GM18502 (cell line): ENCODE data around the gene GARIN1A.
"Not testable (repeated sequence)": the region's sequence is repeated elsewhere in the genome, so short reads cannot be mapped to it uniquely, and the experiment has no call there.

Source experiments
- ATAC-seq: cut with Tn5 transposase; IDR thresholded peaks from one replicate; pipeline ENCODE4 v1.9.1; 2021; ENCODE audit warnings: mild to moderate bottlenecking; ENCODE audit not compliant: unreplicated experiment, poor library complexity

GARIN1A gene

DNA sequence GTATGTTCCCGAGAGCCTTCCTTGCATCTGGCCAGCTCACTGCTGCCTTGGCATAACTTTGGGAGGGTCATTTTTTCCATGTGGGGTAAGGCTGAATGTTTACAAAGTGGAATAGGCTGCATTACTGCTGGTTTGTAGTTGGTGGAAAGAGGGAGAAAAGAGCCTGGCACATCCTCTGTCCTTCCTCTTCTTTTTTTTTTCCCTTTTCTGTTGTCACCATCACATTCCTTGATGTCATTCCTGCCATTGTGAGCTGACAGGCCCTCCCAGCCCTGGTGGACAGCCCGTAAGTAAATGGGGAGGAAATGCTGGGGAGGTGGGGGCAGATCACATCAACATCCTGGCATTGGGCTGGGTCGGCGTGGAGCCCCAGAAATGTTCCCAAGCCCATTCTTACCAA is at the start of gene GARIN1A:
Gene GARIN1A (plus strand): TSS at position 301 of the 400 bp plus-strand sequence. CDS start 106 bp downstream, outside the sequence.
- no peak for ATAC-seq

DNA sequence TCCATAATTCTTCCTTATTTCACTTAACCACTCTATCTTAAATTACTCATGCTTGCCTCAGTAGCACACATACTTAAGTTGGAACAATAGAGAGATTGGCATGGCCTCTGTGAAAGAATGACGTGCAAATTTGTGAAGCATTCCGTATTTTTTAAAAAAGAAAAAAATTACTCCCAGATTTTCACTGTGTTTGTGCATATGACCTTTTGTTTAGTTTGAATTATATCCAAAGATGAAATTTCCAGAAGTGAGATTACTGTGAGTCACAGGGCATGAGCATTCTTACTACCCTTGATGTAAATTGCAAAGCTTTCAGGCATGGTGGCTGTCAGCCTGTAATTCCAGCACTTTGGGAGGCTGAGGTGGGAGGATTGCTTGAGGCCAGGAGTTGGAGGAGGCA is 45.0 kb upstream of the GARIN1A start:
- ATAC-seq: not testable (repeated sequence)

DNA sequence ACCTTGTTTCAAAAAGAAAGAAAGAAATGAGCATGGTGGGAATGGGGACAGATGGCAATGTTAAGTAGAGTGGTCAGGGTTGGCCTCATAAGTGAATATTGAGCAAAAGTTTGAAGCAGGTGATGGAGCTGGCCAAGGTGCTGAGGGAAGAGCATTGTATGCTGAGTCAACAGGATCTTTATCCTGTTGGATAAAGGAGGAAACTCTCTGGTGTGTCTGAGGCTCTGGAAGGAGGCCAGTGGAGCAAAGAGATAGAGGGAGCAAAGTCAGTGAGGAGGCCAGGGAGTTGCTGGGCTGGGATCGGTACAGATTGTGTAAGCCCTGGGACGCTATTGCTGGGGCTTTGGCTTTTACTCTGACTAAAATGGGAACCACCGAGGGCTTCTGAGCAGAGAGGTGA is 38.2 kb upstream of the GARIN1A start:
- not testable (repeated sequence) for ATAC-seq

DNA sequence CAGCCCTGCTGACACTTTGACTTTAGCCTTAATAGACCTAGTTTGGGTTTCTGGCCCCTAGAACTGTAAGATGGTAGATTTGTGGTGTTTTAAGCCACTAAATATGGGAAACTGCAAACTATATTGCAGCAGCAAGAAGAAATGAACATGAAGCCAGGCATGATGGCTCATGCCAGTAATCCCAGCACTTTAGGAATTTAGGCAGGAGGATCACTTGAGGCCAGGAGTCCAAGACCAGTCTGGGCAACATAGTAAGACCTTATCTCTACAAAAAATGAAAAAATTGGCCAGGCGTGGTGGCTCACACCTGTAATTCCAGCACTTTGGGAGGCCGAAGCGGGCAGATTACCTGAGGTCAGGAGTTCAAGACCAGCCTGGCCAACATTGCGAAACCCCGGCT is 26.9 kb upstream of the GARIN1A start:
- not testable (repeated sequence) for ATAC-seq

GRCh38 chr7:128645844-128646243 is 26.2 kb upstream of the GARIN1A start:
- ATAC-seq: not testable (repeated sequence)

GRCh38 chr7:128646877-128647276 is 25.2 kb upstream of the GARIN1A start:
- not testable (repeated sequence) for ATAC-seq

DNA sequence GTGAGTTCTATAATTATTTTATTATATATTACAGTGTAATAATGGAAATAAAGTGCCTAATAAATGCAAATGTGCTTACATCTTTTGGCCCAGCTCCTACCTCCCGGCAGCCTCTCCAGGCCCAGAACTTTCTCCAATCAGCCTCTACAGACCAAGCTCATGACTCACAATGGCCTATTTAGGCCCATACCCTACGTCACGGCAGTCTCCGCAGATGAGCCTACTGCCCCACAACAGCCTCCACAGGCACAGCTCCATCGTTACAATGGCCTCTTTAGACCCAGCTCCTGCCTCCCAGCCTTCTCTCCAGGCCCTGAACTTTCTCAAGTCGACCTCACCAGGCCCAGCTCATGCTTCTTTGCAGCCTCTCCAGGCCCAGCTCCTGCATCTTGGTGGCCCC is 21.0 kb upstream of the GARIN1A start:
- not testable (repeated sequence) for ATAC-seq

DNA sequence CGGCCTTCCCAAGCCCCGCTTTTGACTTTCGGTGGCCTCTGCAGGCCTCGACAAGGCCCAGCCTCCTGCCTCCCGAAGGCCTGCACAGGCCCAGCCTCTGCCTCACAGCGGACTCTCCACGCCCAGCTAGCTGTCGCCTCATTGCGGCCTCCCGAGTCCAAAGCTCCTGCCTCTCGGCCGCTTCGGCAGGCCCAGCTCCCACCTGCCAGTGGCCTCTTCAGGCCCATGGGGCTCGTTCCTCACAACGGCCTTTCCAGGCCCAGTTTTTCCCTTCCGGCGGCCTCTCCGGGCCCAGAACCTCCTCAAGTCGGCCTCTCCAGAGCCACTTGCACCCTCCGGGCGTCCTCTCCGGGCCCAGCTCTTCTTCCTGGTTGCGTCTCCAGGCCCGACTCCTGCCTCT is 19.5 kb upstream of the GARIN1A start:
- not testable (repeated sequence) for ATAC-seq

- ATAC-seq: not testable (repeated sequence)
Observed at GRCh38 chr7:128653197-128653596, 18.9 kb upstream of the GARIN1A start.

DNA sequence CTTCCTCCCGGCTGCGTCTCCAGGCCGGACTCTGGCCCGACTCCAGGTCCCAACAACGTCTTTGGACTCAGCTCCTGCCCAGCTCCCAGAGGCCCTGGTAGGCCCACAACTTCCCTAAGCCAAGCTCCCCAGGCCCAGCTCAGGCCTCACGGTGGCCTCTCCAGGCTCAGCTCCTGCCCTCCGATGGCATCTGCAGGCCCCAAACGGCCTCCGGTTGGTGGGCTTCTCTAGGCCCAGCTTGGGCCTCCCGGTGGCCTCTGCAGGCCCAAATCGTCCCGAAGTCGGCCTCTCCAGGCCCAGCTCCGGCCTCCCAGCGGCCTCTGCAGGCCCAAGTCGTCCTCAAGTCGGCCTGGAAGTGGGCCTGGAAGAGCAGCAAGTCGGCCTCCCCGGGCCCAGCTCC is 18.0 kb upstream of the GARIN1A start:
- ATAC-seq: not testable (repeated sequence)

DNA sequence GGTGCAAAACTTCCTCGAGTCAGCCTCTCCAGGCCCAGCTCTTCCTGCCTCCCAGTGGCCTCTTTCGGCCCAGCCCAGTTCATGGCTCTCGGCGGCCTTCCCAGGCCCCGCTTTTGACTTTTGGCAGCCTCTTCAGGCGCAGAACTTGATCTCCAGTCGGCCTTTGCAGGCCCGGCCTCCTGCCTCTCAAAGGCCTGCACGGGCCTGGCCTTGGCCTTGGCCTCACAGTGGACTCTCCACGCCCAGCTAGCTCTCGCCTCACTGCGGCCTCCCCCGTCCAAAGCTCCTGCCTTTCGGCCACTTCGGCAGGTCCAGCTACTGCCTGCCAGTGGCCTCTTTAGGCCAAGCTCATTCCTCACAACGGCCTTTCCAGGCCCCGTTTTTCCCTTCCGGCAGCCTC is 17.6 kb upstream of the GARIN1A start:
- not testable (repeated sequence) for ATAC-seq

- ATAC-seq: not testable (repeated sequence)
Observed at GRCh38 chr7:128658428-128658827, 13.7 kb upstream of the GARIN1A start.

DNA sequence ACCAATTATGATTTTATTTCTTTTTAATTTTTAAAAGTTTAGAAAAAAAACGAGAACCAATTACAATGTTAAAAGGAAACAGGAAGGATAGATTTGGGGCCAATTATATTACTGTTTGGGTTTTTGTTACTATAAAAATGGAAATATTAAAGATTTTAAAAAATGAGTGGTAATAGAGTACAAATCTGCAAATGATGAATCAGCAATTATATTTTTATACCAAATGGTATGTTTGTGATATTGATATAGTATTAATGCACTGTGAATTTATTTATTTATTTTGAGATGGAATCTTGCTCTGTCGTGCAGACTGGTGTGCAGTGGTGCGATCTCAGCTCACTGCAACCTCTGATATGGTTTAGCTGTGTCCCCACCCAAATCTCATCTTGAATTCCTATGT is 11.5 kb upstream of the GARIN1A start:
- ATAC-seq: no peak

GRCh38 chr7:128661446-128661845 is 10.6 kb upstream of the GARIN1A start:
- ATAC-seq: no peak

- ATAC-seq: no peak
Observed at GRCh38 chr7:128662091-128662490, 10.0 kb upstream of the GARIN1A start.

- not testable (repeated sequence) for ATAC-seq
Observed at GRCh38 chr7:128663223-128663622, 8.9 kb upstream of the GARIN1A start.

GRCh38 chr7:128665057-128665456 is 7.0 kb upstream of the GARIN1A start:
- ATAC-seq: no peak

DNA sequence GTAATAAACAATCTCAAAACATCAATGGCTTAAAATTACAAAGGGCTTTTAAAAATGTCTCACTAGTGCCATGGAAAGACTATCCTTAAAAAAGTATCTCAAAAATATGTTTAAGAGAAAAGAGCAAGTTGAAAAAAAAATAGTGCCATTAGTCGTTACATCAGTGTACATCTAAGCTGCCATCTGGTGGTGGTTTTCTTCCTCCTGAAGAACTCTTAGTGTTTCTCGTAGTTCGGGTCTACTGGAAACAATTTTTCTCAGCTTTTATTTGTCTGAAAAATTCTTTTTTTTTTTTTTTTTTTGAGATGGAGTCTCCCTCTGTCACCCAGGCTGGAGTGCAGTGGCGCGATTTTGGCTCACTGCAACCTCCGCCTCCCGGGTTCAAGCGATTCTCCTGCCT is 5.9 kb upstream of the GARIN1A start:
- no peak for ATAC-seq

DNA sequence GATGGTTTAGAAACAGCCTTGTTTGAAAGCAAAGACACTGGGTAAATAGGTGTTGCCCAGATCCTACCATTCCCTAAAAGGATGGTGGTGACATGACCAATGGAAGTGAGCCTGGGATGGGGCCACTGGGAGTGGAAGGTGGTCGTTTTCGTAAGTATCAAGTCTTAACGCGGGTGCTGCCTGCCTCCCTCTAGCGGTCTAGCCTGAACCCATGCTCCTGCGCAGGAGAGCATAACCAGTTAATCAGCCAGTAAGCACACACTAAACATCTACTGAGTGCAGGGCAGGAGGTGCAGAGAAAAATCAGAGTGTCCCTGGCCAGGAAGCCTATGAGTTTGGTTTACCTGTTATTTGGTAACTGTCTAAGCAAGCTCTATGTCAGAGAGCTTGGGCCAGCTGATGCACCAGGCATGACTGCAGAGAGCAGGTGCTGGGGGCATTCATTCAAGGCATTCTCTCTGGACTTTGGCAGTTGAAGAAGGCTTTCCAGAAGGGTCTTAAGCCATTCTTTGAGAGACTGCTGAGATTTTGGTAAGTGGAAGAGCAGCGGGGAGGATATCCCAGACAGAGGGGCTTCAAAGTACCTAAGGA is 930 bp downstream of the GARIN1A start:
- ATAC-seq: no peak

DNA sequence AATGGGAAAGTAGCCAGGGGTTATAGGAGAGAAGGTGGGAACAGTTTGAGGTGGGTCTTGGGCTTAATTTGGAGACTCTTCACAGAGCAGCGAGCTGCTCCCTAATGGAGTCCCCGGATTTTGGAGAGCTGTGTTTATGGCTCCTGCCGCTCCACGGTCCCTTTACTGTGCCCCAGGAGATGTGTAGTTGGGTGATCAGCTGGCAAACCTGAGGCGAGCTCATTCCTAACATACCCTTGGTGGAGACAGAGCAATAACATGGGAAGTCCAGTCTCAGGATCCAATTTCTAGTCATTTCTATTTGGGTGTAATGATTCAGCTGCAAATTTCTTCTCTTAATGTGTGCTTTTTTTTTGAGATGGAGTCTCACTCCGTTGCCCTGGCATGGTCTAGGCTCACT is 1.5 kb downstream of the GARIN1A start:
- no peak for ATAC-seq

DNA sequence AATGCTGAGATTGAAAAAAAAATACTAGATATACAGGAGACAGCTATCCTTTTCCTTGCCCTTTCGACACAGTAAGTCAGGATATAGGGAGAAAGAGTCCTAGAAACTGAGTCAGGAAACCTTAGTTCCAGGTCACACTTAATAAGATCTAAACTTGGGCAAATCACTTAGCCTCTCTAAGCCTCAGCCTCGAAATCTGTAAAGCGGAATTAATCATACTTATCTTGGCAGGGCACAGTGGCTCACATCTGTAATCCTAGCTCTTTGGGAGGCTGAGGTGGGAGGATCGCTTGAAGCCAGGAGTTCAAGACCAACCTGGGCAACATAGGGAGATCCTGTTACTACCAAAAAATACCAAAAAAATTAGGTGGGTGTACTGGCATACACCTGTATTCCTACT is 4.6 kb downstream of the GARIN1A start:
- no peak for ATAC-seq

DNA sequence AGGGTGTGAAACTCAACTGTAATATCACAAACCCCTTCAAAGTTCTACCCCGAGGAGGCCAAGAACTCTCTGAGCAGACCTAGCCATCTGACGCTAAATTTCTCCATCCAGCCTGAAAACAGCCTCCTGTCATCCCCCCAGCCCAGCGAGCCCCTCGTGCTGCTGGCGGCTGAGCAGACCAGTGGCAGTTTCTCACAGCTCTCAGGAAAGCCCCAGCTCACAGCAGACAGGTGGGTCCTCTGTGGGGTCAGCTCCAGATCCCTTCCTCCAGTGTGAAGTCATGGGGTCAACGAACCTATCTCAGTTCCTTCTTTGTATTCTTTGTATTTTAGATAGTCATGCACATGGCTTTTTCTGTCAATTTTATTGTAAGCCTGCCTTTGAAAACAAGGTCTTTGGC is 7.8 kb downstream of the GARIN1A start:
- no peak for ATAC-seq
